ENCODE data around the gene CXCL9.
"Not testable (repeated sequence)": the region's sequence is repeated elsewhere in the genome, so short reads cannot be mapped to it uniquely, and the experiment has no call there.

CXCL9 gene

GRCh38 chr4:76011700-76012387, 4.5 kb upstream of the CXCL9 start:
- DNase-seq, result no peak

GRCh38 chr4:76011018-76011670, 3.8 kb upstream of the CXCL9 start:
- no peak for DNase-seq

GRCh38 chr4:76010576-76010975, 3.3 kb upstream of the CXCL9 start:
- DNase-seq, result no peak

GRCh38 chr4:76009311-76009710, 2.0 kb upstream of the CXCL9 start:
- DNase-seq, result no peak

- DNase-seq, result no peak
Observed at GRCh38 chr4:76003620-76004019, 3.7 kb downstream of the CXCL9 start.

GRCh38 chr4:76003035-76003434, 4.3 kb downstream of the CXCL9 start:
- no peak for DNase-seq

- DNase-seq, result no peak
Observed at GRCh38 chr4:76002176-76002575, 5.1 kb downstream of the CXCL9 start.

GRCh38 chr4:76001700-76002099, 5.6 kb downstream of the CXCL9 start:
- DNase-seq, result no peak

- no peak for DNase-seq
Observed at GRCh38 chr4:76000279-76000678, 7.0 kb downstream of the CXCL9 start.

- not testable (repeated sequence) for DNase-seq
Observed at GRCh38 chr4:75998525-75999147, 8.7 kb downstream of the CXCL9 start.

- no peak for DNase-seq
Observed at GRCh38 chr4:75997946-75998345, 9.4 kb downstream of the CXCL9 start.

- DNase-seq, result no peak
Observed at GRCh38 chr4:75997081-75997480, 10.2 kb downstream of the CXCL9 start.

GRCh38 chr4:75995727-75996126, 11.6 kb downstream of the CXCL9 start:
- DNase-seq, result no peak

GRCh38 chr4:75992462-75992861, 14.8 kb downstream of the CXCL9 start:
- no peak for DNase-seq

GRCh38 chr4:75989846-75990528, 17.3 kb downstream of the CXCL9 start:
- DNase-seq, result no peak

GRCh38 chr4:75985116-75985515, 22.2 kb downstream of the CXCL9 start:
- no peak for DNase-seq

- no peak for DNase-seq
Observed at GRCh38 chr4:75980576-75980975, 26.7 kb downstream of the CXCL9 start.

GRCh38 chr4:75976177-75976576, 31.1 kb downstream of the CXCL9 start:
- no peak for DNase-seq

GRCh38 chr4:75973766-75974165, 33.5 kb downstream of the CXCL9 start:
- no peak for DNase-seq

- no peak for DNase-seq
Observed at GRCh38 chr4:75968084-75968483, 39.2 kb downstream of the CXCL9 start.

GRCh38 chr4:75963558-75963957, 43.8 kb downstream of the CXCL9 start:
- no peak for DNase-seq

GRCh38 chr4:75962072-75962471, 45.2 kb downstream of the CXCL9 start:
- DNase-seq, result not testable (repeated sequence)

- DNase-seq, result not testable (repeated sequence)
Observed at GRCh38 chr4:75958546-75958945, 48.8 kb downstream of the CXCL9 start.

- DNase-seq, result not testable (repeated sequence)
Observed at GRCh38 chr4:75954811-75955210, 52.5 kb downstream of the CXCL9 start.

All from DMS79 (cell line).